Activated T-cell treated with anti-CD3 and anti-CD28 coated beads, Interleukin-2, amount 50 U/mL, for 1 hour (primary cell): ENCODE data around the gene CCDC18.
"Not testable (repeated sequence)": the region's sequence is repeated elsewhere in the genome, so short reads cannot be mapped to it uniquely, and the experiment has no call there.

ENCODE experiments used
- DNase-seq: peaks from one replicate; pipeline ENCODE4 v3.0.0-alpha.2; 2020

Gene CCDC18

GRCh38 chr1:93239863-93240262 lies 59.3 kb downstream of the CCDC18 start:
- DNase-seq, result no peak

GRCh38 chr1:93243233-93243632 lies 62.7 kb downstream of the CCDC18 start:
- DNase-seq, result not testable (repeated sequence)

- DNase-seq, result no peak
These were observed 64.0 kb downstream of the CCDC18 start for GRCh38 chr1:93244298-93245069.

GRCh38 chr1:93251966-93252365 lies 71.4 kb downstream of the CCDC18 start:
- DNase-seq, result no peak

- no peak for DNase-seq
These were observed 72.1 kb downstream of the CCDC18 start for GRCh38 chr1:93252598-93252997.

- no peak for DNase-seq
These were observed 73.0 kb downstream of the CCDC18 start for GRCh38 chr1:93253516-93253915.

- DNase-seq, result no peak
These were observed 74.9 kb downstream of the CCDC18 start for GRCh38 chr1:93255222-93256079.

GRCh38 chr1:93256433-93256832 lies 75.9 kb downstream of the CCDC18 start:
- DNase-seq, result no peak

- no peak for DNase-seq
These were observed 77.4 kb downstream of the CCDC18 start for GRCh38 chr1:93257889-93258288.

GRCh38 chr1:93260726-93261125 lies 80.2 kb downstream of the CCDC18 start:
- DNase-seq, result not testable (repeated sequence)

- no peak for DNase-seq
These were observed 82.1 kb downstream of the CCDC18 start for GRCh38 chr1:93262645-93263044.

GRCh38 chr1:93268888-93269287 lies 88.4 kb downstream of the CCDC18 start:
- DNase-seq, result not testable (repeated sequence)

GRCh38 chr1:93275262-93275633 lies 94.7 kb downstream of the CCDC18 start:
- DNase-seq, result not testable (repeated sequence)

GRCh38 chr1:93275634-93276295 lies 95.2 kb downstream of the CCDC18 start:
- no peak for DNase-seq

GRCh38 chr1:93277530-93277929 lies 97.0 kb downstream of the CCDC18 start:
- DNase-seq, result not testable (repeated sequence)

- DNase-seq, result no peak
These were observed 103.0 kb downstream of the CCDC18 start for GRCh38 chr1:93283496-93283895.

- DNase-seq, result no peak
These were observed 108.0 kb downstream of the CCDC18 start for GRCh38 chr1:93288558-93288957.

GRCh38 chr1:93296555-93297154 lies 116.1 kb downstream of the CCDC18 start:
- DNase-seq, result no peak

GRCh38 chr1:93301131-93301530 lies 120.6 kb downstream of the CCDC18 start:
- no peak for DNase-seq

GRCh38 chr1:93302078-93302477 lies 121.6 kb downstream of the CCDC18 start:
- DNase-seq, result no peak

- no peak for DNase-seq
These were observed 124.2 kb downstream of the CCDC18 start for GRCh38 chr1:93304716-93305138.

GRCh38 chr1:93306920-93307319 lies 126.4 kb downstream of the CCDC18 start:
- DNase-seq, result no peak

GRCh38 chr1:93313026-93313425 lies 132.5 kb downstream of the CCDC18 start:
- DNase-seq, result no peak
